SH-SY5Y (cell line): ENCODE data around the gene PRM3.

Experiments used
- GATA2 ChIP-seq: IDR thresholded peaks from 2 replicates; pipeline ENCODE4 v1.6.1; 2011; ENCODE audit warnings: mild to moderate bottlenecking, low read depth, low read length
- GATA3 ChIP-seq: IDR thresholded peaks from 2 replicates; pipeline ENCODE4 v1.6.1; 2011; ENCODE audit warnings: low read depth, mild to moderate bottlenecking, low read length, moderate library complexity

- TF ChIP-seq GATA3 = no peak
- TF ChIP-seq GATA2 = no peak
Measured at GRCh38 chr16:11260596-11260966, 12.8 kb downstream of the PRM3 start.
